Medulla oblongata (tissue), 1 donor: ENCODE data around the gene SCAI.
"Not testable (repeated sequence)": the region's sequence is repeated elsewhere in the genome, so short reads cannot be mapped to it uniquely, and the experiment has no call there.

ENCODE experiments used
- DNase-seq: peaks from one replicate; pipeline ENCODE4 v3.0.0-alpha.2; 2015; ENCODE audit errors: extremely low spot score

SCAI gene

DNA sequence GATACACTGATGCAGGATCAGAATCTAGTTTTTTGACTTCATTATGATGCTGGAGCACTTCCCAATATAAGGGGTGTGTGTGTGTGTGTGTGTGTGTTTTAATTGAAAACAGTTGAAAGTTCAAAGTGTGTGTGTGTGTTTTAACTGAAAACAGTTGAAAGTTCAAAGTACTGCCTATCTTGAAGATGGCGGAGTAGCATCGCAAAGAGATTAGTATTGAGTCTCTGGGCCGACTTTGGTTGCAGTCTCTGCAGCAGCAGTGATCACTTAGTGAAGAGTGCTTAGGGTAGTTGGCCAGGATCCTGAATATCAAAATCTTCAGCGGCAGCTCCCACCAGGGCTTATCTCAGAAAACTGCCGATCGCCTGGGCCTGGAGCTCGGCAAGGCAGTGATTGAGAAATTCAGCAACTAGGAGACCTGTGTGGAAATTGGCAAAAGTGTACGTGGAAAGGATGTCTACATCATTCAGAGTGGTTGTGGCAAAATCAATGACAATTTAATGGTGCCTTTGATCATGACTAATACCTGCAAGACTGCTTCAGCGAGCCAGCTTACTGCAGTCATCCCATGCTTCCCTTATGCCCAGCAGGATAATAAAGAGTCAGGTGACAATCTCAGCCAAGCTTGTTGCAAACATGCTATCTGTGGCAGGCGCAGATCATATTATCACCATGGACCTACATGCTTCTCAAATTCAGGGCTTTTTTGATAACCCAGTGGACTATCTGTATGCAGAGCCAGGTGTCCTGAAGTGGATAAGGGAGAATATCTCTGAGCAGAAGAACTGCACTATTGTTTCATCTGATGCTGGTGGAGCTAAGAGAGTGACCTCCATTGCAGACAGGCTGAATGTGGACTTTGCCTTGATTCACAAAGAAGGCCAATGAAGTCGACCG is 7.3 kb upstream of the SCAI start:
- DNase-seq = no peak

DNA sequence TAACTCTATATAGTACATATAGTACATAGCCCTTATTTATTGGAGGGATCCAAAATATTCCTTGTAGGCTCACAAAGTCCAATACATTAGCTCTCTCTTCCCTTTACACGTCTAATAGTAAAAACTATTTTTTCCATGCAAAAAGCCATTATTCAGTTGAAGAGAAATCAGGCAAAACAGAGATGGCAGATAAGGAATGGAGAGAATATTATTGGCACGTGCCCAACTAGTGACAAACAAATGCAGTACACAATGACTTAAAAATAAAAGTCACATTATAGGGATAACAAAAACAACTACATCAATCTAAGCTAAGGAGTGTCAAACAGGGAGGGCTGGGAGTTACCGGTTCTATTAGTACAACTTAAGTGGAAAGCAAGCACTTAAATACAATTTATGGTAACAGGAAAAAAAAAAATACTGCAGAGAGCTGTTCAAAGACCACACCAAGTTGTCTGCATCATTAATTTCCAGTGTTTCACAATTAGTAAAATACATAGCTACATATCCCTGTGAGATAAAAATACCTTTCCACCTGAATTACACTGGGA is 4.1 kb upstream of the SCAI start:
- DNase-seq = no peak

DNA sequence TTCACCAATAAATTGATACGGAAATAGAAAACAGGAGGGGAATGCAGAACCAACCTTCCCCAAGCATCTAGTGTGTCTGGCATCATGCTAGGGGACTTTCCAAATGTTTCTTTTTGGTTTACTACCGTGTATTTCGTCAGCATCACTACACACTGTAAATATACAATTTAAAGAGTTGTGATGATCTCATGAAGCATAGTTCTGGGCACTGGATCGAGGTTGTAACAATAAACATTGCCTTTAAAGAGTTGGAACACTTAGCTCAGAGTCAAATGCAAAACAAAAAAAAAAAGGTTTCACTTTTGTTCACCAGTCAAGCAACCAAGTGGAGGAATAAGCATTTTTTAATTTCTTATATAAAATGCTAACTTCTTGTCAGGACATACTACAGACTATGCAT is 2.9 kb upstream of the SCAI start:
- no peak for DNase-seq

DNA sequence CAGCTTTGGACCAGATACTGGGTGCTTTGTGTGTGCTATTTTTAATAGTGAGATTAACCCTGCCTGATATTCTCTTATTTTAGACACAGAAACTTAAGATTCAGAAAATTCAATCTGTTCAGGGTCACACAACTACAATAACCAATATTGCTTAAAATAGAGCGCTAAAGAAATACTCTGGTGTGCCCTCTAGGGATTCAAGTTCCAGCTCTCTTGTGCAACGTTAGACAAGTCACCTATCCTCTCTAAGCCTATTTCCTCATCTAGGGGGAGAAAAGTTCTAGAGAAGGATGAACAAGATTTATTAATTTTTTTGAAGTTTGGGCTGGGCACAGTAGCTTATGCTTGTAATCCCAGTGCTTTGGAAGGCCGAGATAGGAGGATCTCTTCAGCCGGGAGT is 2.1 kb upstream of the SCAI start:
- no peak for DNase-seq

DNA sequence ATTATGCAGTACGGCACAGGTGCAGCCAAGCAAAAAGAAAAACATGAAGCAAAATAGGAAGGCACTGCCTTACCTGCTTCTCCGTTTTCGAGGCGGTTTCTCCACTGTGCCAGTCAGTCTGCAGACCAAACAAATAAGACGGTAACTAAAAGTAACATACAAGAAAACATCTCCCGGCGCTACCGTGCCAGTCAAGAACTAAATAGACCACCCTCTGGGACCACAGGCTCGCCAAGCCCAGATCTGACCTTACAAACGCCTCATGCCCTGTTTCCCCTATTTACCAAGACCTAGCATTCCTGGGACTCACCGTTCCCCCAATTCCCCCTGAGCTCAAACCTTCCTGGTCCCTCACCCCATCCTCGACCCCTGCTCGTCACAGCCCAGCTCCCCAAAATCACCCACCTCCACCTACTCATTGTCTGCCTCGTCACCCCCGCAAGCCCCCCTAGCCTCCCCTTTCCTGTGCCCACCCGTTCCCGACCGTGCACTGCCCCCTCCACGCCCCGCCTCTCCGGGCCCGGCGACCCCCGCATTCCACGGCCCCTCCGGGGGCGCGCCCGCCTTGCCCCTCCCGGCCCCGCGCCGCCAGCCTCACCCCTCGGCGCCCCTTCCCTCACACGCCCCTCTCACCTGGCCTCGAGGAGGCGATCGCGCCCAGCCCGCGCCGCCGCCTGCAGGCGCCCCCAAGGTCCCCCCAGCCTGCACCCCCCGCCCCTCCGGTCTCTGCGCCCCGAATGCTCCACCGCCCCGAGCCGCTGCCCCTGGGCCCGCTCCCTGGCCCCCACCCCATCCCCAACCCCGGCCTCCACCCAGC is 560 bp downstream of the SCAI start:
- DNase-seq = no peak

DNA sequence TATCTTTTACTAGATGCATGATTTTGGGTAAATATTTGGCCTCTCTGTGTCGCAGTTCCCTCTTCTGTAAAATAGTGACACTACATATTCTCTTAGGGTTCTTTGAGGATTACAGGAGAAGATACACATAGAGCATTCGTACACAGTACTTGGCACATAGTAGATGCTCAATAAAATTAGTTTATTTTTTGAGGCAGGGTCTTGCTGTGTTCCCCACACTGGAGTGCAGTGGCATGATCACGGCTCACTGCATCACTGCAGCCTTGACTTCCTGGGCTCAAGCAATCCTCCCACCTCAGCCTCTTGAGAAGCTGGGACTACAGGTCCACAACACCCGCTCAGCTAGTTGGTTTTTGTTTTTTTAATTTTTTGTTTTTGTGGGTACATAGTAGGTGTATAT is 1.6 kb downstream of the SCAI start:
- no peak for DNase-seq

DNA sequence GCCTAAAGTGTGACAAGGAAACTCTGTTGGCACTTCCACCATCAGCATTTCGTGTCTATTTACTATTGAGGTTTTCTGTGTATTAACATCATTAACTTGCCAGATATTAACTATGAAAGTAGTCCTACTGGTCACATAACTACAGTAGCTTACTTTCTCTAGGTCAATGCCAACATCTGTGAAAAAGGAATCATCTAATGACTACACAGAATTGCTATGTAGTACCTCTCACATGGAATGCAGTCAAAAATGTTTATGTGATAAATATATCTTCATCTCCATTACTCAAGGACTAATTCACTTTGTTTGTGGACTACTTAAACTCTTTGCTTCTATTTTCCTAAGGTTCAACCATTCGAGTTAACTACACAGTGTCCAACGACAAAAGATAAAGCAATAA is 2.1 kb downstream of the SCAI start:
- no peak for DNase-seq

DNA sequence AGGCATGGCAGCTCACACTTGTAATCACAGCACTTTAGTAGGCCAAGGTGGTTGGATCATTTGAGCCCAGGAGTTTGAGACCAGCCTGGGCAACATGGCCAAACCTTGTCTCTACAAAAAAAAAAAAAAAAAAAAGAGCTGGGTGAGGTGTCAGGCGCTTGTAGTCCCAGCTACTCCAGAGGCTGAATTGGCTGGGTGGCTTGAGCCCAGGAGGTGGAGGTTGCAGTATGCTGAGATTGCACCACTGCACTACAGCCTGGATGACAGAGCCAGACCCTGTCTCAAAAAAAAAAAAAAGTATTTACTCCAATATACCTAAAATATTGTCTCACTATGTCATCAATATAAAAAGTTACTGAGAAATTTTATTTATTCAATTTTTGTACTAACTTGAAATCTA is 2.8 kb downstream of the SCAI start:
- DNase-seq = no peak

DNA sequence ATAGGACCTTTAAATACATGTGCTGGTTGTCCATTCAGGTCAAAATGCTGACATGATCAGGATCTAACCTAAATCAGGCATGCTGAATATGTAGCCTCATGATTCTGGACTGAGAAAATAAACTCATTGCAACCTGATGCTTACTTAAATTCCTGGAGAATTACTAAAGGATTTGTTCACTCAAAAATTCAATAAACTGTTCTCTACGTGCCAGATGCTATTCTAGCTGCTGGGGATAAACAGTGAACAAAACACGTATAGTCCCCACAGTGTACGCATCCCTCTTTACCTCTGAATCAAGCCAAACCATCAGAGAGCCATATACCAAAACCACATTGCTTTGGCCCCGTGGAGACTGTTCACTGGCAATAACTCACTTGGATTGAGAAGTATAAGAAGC is 6.1 kb downstream of the SCAI start:
- no peak for DNase-seq

DNA sequence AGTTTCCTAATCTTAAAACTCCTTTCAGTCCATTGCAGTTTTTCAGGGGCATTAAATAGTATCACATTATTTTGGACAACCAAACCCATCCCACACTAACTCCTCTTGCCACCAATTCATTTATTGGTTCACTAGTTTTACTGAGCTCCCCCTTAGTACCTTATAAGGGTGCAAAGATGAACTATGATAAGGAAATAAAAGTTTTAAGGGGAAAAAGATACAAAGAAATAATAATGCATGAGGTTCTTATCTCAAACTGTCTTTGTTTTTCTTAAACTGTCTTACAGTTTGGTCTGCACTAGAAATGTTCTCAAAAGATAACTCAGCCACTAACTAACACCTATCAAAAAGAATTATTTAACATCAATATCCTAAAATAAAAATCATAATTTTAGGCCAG is 8.4 kb downstream of the SCAI start:
- DNase-seq = no peak

DNA sequence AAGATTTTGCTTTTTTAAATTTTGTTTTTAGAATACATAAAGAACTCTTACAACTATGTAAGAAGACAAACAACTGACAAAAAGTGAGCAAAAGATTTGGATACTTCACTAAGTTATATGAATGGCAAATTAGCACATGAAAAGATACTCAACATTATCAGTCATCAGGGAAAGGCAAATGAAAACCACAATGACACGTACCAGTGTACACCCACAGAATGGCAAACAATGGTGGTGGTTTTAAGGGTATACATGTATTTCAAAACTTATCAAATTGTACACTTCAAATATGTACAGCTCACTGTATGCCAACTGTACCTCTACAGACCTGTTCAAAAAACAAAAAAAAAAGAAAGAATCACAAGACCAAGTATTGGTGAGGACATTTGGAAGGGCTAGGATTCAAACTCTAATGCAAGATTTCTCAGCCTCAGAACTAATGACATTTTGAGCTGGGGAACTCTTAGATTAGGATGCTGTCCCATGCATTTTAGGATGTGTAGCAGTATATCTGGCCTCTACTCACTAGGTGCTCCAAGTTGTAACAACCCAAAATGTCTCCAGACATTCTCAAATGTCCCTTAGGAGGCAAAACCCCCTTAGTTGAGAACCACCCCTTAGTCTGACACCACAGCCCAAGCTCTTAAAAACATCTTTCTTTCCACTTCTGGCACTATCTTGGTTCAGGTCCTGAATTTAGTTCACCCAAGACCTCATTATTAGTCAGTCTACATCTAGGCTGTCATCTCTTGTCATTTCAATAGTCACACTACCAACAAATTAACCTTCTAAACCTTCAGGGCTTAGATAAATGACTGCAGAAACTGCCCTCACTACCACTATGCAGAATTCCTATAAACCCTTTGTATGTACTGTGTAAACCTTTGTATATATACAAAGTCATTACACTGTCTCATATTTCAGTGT is 9.7 kb downstream of the SCAI start:
- no peak for DNase-seq

DNA sequence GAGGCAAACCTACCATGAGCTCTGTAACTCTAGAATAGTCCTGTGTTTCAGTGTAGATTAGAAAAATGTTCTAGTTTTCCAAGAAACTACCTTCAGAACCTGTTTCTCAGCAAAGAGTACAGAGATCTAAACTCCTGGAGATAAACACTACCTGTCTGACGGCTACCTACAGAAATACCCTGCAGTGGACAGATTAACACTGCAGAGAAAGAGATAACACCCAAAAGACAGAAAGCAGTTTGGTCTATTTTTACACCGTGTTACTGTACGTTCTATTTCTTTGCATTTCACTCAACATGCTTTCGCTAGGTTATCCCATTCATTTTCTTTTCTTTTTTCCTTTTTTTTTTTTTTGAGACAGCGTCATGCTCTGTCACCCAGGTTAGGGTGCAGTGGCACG is 11.6 kb downstream of the SCAI start:
- no peak for DNase-seq

DNA sequence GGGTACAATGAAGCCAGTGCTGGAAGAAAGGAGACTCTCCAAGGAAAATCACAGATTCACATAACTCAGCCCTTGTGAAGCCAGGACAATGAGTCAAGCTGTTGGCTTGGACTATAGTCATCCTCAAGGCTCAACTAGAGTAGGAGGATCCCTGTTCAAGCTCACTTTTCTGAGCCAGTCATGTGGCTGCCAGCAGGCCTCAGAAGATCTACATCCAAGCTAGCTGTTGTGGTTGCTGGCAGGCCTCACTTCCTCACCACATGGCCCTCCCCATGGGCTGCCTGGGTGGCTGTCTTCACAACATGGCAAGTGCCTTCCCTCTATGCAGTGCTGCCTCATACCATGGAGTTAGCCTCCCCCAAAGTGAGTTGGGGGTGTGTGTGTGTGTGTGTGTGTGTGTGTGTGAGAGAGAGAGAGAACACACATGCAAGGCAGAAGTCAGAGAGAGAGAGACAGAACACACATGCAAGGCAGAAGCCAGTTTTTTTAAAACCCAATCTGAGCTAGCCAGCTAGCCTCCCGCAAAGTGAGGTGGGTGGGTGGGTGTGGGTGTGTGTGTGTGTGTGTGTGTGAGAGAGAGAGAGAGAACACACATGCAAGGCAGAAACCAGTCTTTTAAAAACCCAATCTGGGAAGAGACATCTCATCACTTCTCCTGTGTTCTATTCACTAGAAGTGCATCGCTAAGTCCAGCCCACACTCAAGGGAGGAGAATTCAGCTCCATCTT is 17.1 kb downstream of the SCAI start:
- peak; percentile 88 for DNase-seq

DNA sequence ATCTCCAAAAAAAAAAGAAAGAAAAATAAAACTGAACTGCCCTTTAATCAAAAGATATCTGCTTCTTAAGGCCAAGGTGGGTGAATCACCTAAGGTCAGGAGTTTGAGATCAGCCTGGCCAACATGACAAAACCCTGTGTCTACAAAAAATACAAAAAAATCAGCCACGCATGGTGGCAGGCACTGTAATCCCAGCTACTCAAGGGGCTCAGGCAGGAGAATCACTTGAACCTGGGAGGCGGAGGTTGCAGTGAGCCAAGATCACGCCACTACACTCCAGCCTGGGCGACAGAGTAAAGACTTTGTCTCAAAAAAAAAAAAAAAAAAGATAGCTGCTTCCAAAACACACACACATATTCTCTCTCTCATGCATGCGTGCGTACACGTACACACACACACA is 17.8 kb downstream of the SCAI start:
- DNase-seq = no peak

DNA sequence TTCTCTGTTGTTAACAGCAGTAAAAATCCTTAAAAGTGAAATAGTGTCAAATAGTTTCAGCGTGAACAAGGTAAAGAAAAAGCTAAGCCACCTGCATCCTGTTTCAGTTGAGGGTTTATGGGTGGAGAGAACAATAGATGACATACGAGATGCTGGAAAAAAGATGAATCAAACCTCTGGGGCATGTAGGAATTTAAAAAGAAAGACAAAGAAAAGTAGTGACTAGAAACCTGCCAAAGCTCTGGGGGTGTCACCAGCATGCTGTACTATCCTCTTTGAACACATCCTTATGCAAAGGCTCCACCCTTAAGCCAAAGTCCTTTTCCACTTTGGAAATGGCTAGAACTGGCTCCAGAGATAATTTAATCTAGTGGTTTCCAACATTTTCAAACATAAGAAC is 22.2 kb downstream of the SCAI start:
- no peak for DNase-seq

DNA sequence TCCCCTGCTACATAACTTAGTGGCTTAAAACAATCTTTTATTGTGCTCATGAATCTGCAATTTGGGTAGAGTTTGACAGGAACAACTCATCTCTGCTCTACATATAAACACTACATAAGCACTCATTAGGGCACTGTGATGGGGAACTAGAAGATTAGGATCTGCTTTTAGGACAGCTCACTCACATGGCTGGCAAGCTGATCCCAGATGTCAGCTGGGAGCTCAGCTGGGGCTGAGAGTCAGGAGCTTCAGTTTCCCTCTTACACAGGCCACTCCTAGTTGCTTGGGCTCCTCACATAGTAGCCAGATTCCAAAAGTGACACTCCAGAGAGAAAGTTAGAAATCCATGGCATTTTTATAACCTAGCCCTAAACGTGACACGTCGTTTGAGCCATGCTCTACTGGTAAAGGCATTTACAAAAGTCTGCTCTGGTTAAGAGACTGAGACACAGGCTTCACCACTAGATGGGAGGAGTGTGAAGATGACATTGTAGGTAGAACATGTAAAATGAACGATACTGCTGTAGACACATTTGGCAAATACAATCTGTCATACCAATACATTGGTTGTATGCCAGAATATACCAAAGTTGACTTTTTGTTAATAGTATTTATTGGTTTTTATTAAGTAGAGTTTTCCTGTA is 23.6 kb downstream of the SCAI start:
- DNase-seq = peak; percentile 7

DNA sequence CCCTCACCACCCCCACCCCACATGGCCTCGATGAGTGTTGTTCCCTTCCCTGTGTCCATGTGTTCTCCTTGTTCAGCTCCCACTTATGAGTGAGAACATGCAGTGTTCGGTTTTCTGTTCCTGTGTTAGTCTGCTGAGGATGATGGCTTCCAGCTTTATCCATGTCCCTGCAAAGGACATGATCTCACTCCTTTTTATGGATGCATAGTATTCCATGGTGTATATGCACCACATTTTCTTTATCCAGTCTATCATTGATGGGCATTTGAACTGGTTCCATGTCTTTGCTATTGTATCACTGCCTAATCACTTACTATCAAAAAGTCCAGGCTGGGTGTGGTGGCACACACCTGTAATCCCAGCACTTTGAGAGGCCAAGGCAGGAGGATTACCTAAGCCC is 24.6 kb downstream of the SCAI start:
- not testable (repeated sequence) for DNase-seq

DNA sequence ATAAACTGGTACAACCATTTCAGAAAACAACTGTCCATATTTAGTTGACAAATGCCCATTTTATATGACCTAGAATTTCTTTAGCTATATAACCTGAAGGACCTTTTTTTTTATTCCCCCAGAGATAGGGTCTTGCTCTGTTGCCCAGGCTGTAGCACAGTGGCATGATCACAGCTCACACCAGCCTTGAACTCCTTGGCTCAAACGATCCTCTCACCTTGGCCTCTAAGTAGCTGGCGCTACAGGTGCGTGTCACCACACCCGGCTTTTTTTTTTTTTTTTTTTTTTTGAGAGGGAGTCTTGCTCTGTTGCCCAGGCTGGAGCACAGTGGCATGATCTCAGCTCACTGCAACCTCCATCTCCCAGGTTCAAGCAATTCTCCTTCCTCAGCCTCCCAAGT is 28.8 kb downstream of the SCAI start:
- not testable (repeated sequence) for DNase-seq

DNA sequence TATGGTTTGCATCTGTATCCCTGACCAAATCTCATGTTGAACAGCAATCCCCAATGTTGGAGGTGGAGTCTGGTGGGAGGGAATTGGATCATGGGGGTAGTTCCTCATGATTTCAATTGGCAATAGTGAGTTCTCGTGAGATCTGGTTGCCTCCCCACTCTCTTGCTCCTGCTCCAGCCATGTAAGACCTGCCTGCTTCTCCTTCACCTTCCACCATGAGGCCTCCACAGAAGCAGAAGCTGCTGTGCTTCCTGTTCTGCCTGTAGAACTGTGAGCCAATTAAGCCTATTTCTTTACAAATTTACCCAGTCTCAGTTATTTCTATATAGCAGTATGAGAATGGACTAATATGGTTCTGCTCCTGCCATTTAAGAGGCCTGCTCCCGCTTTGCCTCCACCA is 32.9 kb downstream of the SCAI start:
- DNase-seq = no peak

DNA sequence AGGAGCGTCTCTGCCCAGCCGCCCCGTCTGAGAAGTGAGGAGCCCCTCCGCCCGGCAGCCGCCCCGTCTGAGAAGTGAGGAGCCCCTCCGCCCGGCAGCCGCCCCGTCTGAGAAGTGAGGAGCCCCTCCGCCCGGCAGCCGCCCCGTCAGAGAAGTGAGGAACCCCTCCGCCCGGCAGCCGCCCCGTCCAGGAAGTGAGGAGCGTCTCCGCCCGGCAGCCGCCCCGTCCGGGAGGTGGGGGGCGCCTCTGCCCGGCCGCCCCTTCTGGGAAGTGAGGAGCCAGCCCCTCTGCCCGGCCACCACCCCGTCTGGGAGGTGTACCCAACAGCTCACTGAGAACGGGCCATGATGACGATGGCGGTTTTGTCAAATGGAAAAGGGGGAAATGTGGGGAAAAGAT is 34.8 kb downstream of the SCAI start:
- DNase-seq = not testable (repeated sequence)
